HG03060 (cell line): ENCODE data around the gene BHLHE41.
A peak's percentile ranks its signal among the peaks of the same experiment; 100 is the strongest.

Experiments used
- ATAC-seq: cut with Tn5 transposase; IDR thresholded peaks from one replicate; pipeline ENCODE4 v1.9.1; 2021; ENCODE audit warnings: low read depth, moderate number of reproducible peaks; ENCODE audit not compliant: unreplicated experiment

The BHLHE41 gene

GRCh38 chr12:26124446-26125399 is at the start of gene BHLHE41:
BHLHE41 (minus strand) TSS chr12:26125037; CDS start chr12:26124779, 258 bp downstream.
- no peak for ATAC-seq

GRCh38 chr12:26172946-26173552 is 48.2 kb upstream of the BHLHE41 start:
- no peak for ATAC-seq

GRCh38 chr12:26172539-26172938 is 47.7 kb upstream of the BHLHE41 start:
- no peak for ATAC-seq

- no peak for ATAC-seq
These were observed 47.2 kb upstream of the BHLHE41 start for GRCh38 chr12:26172013-26172412.

- no peak for ATAC-seq
These were observed 39.3 kb upstream of the BHLHE41 start for GRCh38 chr12:26164118-26164517.

- no peak for ATAC-seq
These were observed 38.1 kb upstream of the BHLHE41 start for GRCh38 chr12:26162905-26163304.

GRCh38 chr12:26162174-26162573 is 37.3 kb upstream of the BHLHE41 start:
- no peak for ATAC-seq

- ATAC-seq, result no peak
These were observed 33.4 kb upstream of the BHLHE41 start for GRCh38 chr12:26158078-26158764.

GRCh38 chr12:26157001-26157400 is 32.2 kb upstream of the BHLHE41 start:
- no peak for ATAC-seq

- ATAC-seq, result peak; percentile 92
These were observed 31.5 kb upstream of the BHLHE41 start for GRCh38 chr12:26156201-26156871.

- ATAC-seq, result no peak
These were observed 28.8 kb upstream of the BHLHE41 start for GRCh38 chr12:26153421-26154154.

GRCh38 chr12:26152507-26153102 is 27.8 kb upstream of the BHLHE41 start:
- ATAC-seq, result no peak

GRCh38 chr12:26150736-26151450 is 26.1 kb upstream of the BHLHE41 start:
- no peak for ATAC-seq

GRCh38 chr12:26149968-26150500 is 25.2 kb upstream of the BHLHE41 start:
- ATAC-seq, result no peak

GRCh38 chr12:26148291-26148690 is 23.5 kb upstream of the BHLHE41 start:
- no peak for ATAC-seq

- ATAC-seq, result no peak
These were observed 18.5 kb upstream of the BHLHE41 start for GRCh38 chr12:26143291-26143690.

GRCh38 chr12:26138860-26139259 is 14.0 kb upstream of the BHLHE41 start:
- ATAC-seq, result no peak

GRCh38 chr12:26136688-26137087 is 11.9 kb upstream of the BHLHE41 start:
- no peak for ATAC-seq

GRCh38 chr12:26135571-26135970 is 10.7 kb upstream of the BHLHE41 start:
- ATAC-seq, result no peak
